HG02981 (cell line): ENCODE data around the gene PLEKHA1.

Experiments used
- ATAC-seq: cut with Tn5 transposase; IDR thresholded peaks from one replicate; pipeline ENCODE4 v1.9.1; 2021; ENCODE audit warnings: mild to moderate bottlenecking, moderate library complexity; ENCODE audit not compliant: unreplicated experiment

PLEKHA1 gene

DNA sequence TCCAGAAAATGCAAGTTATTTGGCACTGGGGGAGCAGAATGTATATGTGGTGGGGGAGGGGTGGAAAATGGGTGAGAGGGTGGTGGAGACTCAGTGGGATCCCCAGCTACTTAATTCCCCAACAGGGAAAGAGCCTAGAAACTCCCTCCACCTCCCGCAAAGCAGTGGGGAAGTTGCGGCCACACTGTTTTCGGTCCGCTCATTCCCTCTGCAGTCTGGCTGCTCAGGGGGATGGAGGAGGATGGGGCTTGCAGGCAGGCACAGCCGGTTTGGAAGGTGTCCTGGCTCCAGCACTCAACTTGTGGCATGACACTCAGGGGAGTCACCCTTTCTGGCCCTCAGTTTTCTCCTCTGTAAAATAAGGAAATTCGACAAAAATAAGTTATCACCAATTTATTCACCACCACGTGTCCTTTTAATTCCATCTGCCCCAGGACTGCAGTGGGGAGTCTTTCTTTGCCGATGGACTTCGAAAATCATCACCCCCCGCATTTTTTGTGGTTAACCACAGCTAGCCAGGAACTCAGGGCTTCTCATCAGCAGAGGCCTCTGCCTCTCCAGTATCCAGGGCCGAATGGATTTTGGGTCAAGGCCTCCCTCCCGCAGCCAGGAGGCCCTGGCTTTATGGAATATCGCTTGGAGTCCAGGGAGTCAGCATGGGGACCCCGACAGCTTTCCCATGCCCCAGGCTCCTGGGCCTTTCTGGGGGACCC lies 85.2 kb downstream of the PLEKHA1 start:
- ATAC-seq: no peak

DNA sequence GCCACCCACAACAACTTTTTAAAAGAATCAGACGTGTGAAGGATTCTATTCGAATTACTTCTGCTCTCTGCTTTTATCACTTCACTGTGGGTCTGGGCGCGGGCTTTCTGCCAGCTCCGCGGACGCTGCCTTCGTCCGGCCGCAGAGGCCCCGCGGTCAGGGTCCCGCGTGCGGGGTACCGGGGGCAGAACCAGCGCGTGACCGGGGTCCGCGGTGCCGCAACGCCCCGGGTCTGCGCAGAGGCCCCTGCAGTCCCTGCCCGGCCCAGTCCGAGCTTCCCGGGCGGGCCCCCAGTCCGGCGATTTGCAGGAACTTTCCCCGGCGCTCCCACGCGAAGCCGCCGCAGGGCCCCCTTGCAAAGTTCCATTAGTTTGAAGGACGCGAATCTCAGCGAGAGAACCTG lies 86.4 kb downstream of the PLEKHA1 start:
- no peak for ATAC-seq

DNA sequence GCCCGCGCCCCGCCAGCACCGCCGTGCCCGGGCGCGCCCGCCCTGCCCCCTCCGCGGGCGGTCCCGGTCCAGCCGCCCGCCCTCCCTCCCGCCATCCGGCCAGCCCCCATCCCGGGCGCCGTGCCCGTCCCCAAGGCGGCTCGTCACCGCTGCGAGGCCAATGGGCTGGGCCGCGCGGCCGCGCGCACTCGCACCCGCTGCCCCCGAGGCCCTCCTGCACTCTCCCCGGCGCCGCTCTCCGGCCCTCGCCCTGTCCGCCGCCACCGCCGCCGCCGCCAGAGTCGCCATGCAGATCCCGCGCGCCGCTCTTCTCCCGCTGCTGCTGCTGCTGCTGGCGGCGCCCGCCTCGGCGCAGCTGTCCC lies 86.8 kb downstream of the PLEKHA1 start, which contains the start of gene HTRA1:
Gene HTRA1 (plus strand): TSS at position 187 of the 362 bp plus-strand sequence. CDS start 100 bp downstream, at position 287.
- no peak for ATAC-seq

DNA sequence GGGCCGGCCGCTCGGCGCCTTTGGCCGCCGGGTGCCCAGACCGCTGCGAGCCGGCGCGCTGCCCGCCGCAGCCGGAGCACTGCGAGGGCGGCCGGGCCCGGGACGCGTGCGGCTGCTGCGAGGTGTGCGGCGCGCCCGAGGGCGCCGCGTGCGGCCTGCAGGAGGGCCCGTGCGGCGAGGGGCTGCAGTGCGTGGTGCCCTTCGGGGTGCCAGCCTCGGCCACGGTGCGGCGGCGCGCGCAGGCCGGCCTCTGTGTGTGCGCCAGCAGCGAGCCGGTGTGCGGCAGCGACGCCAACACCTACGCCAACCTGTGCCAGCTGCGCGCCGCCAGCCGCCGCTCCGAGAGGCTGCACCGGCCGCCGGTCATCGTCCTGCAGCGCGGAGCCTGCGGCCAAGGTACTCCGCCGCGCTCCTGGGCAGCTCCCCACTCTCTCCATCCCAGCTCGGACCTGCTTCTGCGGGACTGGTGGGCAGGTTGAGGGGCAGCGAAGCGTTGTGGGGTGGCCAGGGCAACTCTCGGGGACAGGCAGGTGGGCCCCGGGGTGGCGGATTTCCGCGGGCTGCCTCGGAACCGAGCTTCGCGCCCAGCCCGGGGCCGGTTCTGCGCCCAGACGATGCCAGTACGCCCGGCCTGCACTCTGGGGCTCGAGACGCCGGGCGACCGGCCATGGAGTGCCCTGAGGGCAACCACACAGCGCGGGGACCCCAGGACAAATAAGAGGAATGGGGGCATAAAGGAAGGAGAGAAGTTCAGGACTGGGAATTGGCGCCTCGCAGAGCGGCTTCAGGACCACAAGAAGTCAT lies 87.4 kb downstream of the PLEKHA1 start:
- no peak for ATAC-seq

DNA sequence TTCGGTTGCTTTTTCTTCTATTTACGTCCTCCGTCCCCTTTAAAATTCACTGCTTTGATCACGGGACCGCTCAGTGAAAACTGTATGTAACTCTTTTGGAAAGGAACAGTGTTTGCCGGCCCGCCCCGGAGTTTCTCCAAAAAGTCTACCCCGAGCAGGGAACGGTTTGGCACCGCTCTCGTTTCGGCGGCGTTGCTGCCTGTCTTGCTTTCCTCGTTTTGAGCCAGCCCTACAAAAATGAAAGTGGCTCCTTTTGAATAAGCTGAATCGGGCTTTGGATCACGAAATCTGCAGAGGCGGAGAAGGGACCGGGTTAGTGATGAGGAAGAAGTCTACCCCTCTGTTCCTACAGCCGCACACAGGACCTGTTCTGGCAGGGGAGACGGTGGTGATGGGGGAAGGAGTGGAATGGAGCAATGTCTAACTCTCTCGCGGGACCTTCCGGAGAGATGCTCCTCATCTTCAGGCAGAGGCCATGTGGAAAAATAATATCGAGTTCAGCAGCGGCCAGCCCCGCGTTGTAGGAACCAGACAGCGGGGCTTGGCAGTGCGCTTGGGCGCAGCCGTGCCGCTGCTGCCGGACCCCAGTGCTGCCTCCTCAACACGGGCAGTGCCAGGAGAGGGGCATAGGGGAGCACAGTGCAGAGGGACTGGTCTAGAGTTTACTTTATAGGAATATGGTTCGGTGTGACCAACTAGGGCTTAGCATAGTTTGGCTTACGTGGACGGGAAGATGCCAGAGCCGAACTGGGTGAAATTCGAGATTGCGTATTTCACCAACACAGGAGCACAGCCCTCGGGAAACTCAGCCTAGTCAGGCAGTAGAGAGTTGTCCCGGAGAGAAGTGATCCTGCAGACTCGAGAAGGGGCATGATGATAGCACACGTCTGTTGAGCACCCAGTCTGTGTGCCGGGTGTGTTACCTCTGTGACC lies 88.3 kb downstream of the PLEKHA1 start:
- no peak for ATAC-seq

DNA sequence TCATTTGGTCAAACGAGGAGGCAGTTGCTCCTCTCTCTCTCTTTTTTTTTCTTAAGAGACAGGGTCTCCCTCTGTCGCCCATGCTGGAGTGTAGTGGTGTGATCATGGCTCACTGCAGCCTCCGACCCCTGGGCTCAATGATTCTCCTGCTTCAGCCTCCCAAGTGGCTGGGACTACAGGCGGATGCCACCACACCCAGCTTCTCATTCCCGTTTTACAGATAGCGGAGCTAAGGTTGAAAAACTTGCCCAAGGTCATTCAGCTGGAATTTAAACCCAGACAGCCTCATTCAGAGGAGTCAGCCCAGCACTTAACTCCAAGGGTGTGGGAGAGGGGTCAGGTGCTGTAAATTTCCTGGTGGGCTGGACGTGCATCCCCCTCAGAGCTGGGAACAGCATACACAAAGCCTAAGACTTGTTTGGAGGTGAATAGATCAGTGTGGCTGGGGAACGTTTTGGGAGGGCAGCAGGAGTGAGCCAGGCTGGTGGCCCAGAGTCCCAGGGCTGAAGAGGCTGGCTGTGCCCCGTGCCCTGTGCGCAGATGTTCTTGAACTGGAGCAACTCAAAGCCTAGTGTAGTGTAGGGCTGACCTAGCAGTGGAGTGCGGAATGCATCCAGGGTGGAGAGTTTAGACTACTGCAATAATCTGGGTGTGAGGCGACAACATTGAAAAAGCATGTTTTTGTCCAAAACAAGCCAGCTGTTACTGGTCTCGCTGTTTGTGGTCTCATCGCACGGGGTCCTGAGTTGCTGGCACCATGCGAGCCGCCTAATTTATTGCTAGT lies 89.2 kb downstream of the PLEKHA1 start:
- no peak for ATAC-seq

DNA sequence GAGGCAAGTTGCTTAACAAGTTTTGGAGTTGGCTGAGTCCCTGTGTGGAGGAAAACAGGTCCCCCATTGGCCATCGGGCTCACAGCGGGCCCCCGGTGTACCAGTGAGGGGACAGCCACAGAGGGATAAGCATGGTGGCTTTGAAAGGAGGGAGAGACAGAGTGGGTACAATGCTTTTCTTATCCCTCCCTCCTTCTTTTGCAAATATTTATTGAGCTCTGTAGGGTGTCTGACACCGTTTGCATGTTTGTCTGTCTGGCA lies 89.7 kb downstream of the PLEKHA1 start:
- ATAC-seq: no peak

DNA sequence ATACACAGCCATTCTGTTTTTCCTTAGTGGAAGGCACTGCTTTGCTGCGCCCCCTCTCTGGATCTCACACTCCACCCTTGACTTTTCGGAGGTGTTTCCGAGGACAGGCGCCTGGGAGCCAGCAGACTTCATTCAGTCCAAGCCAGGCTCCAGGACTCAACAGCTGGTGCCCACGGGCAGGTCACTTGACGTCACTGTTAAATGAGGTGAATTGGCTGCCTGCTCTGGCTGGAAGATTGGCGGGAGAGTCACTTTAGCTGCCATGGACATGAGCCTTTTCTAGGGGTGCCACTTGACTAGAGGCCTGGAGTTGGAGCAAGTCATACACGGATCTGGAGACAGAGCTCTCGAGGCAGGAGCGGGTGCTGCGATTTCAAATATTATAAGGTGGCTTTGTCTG lies 90.1 kb downstream of the PLEKHA1 start:
- ATAC-seq: no peak

DNA sequence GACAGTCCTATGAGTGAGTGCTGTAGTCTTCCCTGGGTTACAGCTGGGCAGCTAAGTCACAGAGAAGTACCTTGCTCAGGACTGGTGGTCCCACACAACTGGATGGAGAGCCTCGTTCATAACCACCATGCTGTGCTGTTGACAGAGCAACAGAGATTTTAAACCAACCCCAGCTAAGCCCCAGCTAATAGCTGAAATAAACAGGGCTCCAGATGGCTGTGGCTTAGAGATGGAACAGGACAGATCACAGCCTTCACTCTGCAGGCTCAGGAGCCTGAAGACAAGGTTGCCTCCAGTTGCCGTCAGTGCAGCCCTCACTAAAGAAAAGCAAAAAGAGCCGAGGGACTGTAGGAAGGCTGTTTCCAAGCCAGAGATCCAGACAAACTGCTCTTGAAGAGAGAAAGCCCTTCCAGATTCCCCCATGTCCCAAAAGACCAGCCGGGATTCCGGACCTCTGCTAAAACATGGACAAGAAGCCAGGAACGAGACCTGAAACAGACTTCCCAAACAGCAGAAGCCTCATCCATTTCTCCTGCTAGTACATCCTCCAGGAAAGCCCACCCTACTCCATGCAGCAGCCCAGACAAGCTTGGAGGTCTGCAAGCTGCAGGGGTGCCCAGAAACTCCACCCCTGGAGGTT lies 91.0 kb downstream of the PLEKHA1 start:
- no peak for ATAC-seq

DNA sequence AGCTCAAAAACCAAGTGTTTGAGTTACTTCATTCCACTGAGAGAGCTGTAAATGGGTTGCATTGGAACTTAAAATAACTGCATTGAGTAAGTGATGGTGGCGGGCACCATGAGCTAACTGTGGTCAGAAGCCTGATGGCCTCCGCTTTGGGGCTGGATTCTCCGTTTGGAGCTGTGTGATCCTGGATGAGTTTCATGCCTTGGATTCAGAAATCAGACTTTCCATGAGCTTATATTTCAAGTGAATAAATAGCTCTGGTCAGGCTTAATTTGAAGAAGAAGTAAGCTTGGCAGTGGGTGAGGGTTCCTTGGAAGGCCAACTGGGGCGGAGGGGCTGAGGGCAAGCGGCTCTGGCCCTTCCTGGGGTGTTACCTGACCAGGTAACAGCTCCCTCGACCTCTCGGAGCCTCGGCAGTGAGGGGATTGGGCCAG lies 92.5 kb downstream of the PLEKHA1 start:
- ATAC-seq: no peak

DNA sequence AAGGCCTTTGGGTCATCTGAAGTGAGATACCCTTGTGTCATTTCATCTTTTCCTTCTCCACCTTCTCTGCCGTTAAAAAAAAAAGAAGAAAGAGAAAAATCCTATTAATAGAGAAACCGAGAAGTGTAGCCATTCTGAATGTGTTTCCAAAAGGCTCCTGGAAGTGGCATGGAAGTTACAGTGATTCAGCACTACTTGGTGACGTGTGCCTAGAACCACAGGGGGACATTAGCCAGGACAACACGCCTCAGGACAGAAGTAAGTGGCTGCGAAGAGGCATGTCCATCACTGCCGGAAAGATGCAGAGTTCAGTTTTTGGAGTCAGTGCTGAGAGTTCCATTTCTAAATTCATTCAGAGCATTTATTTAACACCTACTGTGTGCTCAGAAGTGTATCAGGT lies 93.2 kb downstream of the PLEKHA1 start:
- ATAC-seq: no peak

DNA sequence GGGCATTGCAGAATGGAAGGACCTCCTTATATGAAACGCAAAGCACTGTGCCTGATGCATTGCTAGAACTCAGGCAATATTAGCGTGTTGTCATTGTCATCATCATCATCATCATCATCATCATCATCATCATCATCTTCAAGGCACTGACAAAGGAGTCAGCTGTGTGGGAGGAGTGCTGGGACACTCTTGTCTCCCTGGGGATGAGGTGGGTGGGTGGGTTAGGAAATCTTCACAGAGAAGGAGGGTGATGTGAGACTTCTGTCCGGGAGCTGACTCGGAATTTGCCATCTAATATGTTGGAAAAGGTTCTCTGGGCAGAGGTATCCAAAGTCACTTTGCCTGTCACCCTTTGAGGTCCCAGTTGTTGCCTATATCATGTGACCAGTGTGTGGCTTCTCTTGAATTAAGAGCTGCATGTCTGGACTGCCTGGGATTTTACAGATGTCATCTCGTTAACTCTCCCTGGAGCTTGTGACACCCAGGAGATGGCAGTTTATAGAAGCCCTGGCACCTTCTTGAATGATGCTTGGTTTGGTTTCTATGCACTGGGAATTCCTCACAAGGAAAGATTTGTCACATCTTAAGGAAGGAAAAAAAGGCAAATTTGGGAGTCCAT lies 93.9 kb downstream of the PLEKHA1 start:
- ATAC-seq: no peak

DNA sequence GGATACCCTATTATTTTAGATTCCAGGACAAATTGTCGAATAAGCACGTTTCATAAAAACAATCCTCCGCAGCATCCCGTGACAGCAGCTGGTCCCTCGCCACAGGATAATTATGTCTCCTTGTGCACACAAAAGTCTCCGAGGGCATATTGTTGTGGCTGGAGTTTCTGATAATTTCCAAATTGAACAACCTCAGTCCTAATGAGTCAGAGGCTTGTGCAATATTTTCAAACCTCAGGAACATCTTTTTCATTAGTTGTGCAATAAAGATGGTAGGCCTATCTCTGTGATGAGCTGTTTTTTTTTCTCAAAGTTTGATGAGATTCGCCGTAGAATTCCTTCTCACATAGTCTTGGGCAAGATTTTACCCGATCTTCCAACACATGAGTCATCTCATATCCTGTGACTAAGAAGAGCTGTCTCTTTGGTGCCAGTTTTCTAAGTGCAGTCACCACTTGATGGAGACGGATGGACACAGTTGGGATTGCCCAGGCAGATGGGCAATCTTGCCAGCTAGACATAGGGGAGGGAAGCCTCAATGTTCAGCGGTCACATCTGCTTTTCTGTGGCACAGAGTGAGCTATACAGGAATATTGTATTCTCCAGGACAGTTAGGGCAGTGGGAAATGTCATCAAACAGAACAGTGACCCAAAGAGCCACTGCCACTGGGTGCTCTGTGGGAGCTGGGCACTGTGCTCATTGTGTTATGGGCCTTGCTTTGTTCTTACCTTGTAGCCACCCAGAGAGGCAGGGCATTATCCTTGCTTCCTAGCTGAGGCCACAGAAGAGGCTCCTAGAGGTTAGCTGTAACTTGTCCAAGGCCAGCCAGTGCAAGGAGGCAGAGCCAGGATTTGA lies 94.6 kb downstream of the PLEKHA1 start:
- ATAC-seq: no peak

DNA sequence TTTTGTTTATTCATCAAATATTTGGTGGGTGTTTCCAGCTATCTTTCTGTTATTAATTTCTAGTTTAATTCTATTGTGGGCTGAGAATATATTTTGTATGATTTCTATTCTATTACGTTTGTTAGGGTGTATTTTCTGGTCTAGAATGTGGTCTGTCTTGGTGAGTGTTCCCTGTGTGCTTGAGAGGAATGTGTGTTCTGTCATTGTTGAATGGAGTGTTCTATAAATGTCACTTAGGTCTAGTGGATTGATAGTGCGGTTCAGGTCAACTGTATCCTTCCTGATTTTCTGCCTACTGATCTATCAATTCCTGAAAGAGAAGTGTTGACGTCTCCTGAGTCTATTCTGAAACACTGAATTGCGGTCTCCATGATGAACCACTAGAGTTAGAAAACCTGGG lies 95.3 kb downstream of the PLEKHA1 start:
- no peak for ATAC-seq

DNA sequence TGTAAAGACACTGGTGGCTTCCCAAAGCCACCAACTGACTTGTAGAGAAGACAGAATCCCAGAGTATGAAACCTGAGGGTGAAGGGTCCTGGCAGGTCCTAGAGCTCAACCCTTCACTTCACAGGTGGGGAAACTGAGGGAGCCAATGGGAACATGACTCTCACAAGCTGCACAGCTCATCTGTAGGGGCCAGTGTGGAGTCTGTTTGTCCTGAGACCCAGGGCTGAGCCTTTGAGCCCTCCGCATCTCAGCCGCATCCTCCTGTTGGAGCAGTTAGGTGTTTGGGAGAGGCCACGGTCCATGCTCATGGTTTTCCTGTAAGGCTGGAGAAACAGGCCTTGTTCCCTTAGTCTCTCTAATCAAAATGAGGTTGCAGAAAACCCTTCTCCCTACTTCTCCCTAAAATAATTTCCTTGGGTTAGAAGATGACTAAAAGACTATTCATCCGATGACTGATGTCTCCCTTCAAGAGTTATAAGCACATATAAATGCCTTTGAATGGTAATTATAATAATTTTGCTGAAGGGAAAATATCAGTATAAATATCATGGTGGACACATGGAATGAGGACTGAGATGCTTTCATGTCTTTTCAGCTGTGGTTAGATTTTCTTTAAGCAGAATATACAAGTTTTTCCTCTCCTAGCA lies 97.1 kb downstream of the PLEKHA1 start:
- no peak for ATAC-seq

DNA sequence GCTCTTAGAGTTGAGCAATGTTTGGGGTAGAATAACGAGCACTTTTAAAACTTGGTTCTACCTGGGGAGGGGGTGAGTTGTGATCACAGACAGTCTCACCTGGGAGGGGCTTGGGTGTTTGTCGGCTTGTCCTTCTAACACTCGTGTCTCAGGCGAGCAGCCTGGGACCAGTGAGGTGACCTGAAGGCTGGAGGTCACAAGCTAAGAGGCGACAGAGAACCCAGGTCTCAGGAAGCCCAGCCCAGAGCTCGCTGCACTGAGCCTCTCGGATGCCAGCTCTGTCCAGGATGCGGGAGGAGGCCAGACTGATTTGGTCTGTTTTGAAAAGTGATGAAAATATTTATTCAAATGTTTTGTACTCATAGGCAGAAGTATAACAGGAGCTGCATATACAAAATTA lies 98.6 kb downstream of the PLEKHA1 start:
- no peak for ATAC-seq

DNA sequence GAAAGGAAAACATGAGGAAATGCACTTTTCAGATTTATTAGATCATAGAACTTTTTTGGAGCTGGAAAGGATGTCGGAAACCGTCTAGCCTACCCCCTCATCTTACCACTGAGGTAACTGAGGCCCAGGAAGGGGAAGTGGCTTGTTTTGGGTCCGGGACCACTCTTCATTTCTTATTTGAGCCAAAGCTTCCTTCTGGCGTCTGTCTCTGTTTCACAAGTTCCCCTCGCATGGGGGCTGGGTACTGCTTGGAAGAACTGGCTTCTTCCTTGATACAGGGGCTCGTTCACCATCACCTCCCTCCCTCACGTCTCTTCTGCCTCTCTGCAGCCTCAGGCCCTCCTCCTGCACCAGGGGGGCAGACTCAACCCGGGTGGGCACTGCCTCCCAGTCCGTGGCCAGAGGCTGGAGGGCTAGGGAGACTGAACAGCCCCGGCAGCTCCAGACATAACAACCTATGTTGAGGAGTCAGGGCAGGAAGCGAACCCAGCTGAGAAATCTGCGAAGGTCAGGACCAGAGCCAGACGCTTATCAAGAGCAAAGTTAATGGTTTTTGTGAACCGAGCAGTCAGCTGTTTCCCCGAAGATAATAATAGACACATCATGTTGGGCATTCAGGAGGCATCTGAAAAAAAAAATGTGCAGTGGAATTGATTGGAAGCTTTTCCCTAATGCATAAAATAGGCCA lies 99.8 kb downstream of the PLEKHA1 start:
- ATAC-seq: no peak

DNA sequence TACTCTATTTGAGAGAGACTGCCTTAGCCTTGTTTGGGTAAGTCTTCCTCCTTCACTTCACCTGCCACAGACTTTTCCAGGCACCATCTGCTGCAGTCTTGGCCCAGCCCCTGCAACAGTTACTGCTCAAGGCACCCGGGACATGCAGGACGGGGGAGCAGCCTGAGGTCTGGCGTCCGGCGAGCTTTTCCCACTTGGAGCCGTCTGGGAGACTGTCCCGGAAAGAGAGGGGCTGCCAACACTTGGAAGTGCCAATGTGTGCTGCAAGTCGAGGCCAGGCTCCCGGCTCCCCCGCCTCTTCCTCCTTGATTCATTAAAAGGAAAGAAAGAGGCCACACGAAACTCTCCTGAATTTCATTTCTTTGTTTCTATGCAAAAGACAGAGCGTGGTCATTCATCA lies 100.6 kb downstream of the PLEKHA1 start:
- no peak for ATAC-seq
